K562 (cell line): ENCODE results near the gene ATP6V1G2. TPM values are rescaled to one million over a fixed set of nuclear protein-coding genes. Genes with fewer than 3 reads are reported as not detected.

Experiments used
- CXXC5 ChIP-seq: fragments of 250-450 bp; sonication (Bioruptor Pico); IDR thresholded peaks from 2 replicates; pipeline ENCODE4 v1.8.0; 2022; ENCODE audit warnings: inconsistent platforms, mild to moderate bottlenecking, moderate library complexity
- IFI16 ChIP-seq: fragments of 250-450 bp; sonication (Bioruptor Pico); IDR thresholded peaks from 2 replicates; pipeline ENCODE4 v2.1.2; 2022; ENCODE audit warnings: mild to moderate bottlenecking, inconsistent platforms
- JUN ChIP-seq, 2 experiments: sonication (generic) in 1 of 2; formaldehyde crosslinking in 1 of 2; IDR thresholded peaks; 2 replicates each; pipeline versions ENCODE4 v1.6.1 to v1.8.0; 2012 to 2022; ENCODE audit warnings: borderline replicate concordance in 2 of 2, mild to moderate bottlenecking in 2 of 2, improper control_type of control experiment in 1 of 2, low read depth in 1 of 2, low read length in 1 of 2, missing genetic modification reagents in 1 of 2
- NFE2 ChIP-seq: IDR thresholded peaks from 2 replicates; pipeline ENCODE4 v1.6.1; 2014; ENCODE audit warnings: antibody characterized with exemption, low read depth
- POLR2AphosphoS2 ChIP-seq: IDR thresholded peaks from 2 replicates; pipeline ENCODE4 v1.6.1; 2012; ENCODE audit warnings: low read length, improper control_type of control experiment
- RB1 ChIP-seq: fragments of 450-650 bp; IDR thresholded peaks from 2 replicates; pipeline ENCODE4 v1.6.1; 2017; ENCODE audit warnings: low read depth, mild to moderate bottlenecking
- SMARCE1 ChIP-seq: fragments of 450-650 bp; IDR thresholded peaks from 2 replicates; pipeline ENCODE4 v1.7.1; 2016; ENCODE audit warnings: mild to moderate bottlenecking
- TGIF2 ChIP-seq: sonication (generic); formaldehyde crosslinking; IDR thresholded peaks from 2 replicates; pipeline ENCODE4 v1.8.1; 2022; ENCODE audit warnings: mild to moderate bottlenecking, missing genetic modification reagents, moderate library complexity
- YY1 ChIP-seq, 3 experiments: IDR thresholded peaks; 2 replicates each; pipeline ENCODE4 v1.6.1; 2011; ENCODE audit warnings: low read length in 2 of 3, mild to moderate bottlenecking in 2 of 3, moderate library complexity in 2 of 3, borderline replicate concordance in 1 of 3, control low read depth in 1 of 3, low read depth in 1 of 3; ENCODE audit not compliant: insufficient read depth in 3 of 3, insufficient replicate concordance in 2 of 3, control insufficient read depth in 1 of 3, insufficient read length in 1 of 3; ENCODE audit errors: extremely low read depth in 1 of 3
- ZNF174 ChIP-seq: fragments of 250-450 bp; sonication (Bioruptor Pico); IDR thresholded peaks from 2 replicates; pipeline ENCODE4 v1.4.0; 2020; ENCODE audit warnings: mild to moderate bottlenecking
- ZNF695 ChIP-seq: fragments of 450-650 bp; formaldehyde crosslinking; IDR thresholded peaks from 2 replicates; pipeline ENCODE4 v1.4.0; 2020; ENCODE audit warnings: mild to moderate bottlenecking, moderate library complexity
- ZNF785 ChIP-seq: fragments of 250-450 bp; sonication (Bioruptor Pico); IDR thresholded peaks from 2 replicates; pipeline ENCODE4 v1.4.0; 2020; ENCODE audit warnings: mild to moderate bottlenecking
- polyA plus RNA-seq, 8 experiments: library from polyadenylated mRNA; depleted of rRNA in 4 of 8; stranded (reverse) in 5 of 8; unstranded in 3 of 8; fragments of >200 nt; fragmentation: Nextera tagmentation in 2 of 8; fragmentation: Illumina TruSeq in 1 of 8; extraction: Ambion mirVana in 2 of 8; extraction: Trizol in 1 of 8; gene quantifications; 2 replicates each; pipeline versions ENCODE4 v1.2.1 to v1.2.3, GENCODE V29; 2011 to 2014; ENCODE audit warnings: inconsistent platforms in 1 of 8, missing spikeins in 1 of 8
- total RNA-seq, 7 experiments: library from RNA; depleted of rRNA in 6 of 7; stranded (reverse); fragments of >200 nt in 6 of 7; fragmentation: Illumina TruSeq in 2 of 7; extraction: Trizol in 2 of 7; gene quantifications; 2 replicates each; pipeline versions ENCODE4 v1.2.1 to v1.2.3, GENCODE V29; 2011 to 2021; ENCODE audit warnings: low replicate concordance in 1 of 7
- TF ChIP-seq, protein P1 (sequence below): fragments of 200-800 bp; sonication (Bioruptor generic); IDR thresholded peaks from 2 replicates; pipeline ENCODE4 v1.6.1; 2016; ENCODE audit warnings: missing genetic modification characterization, missing compliant biosample characterization
- TF ChIP-seq, protein P2 (sequence below), 2 experiments: fragments of 200-800 bp in 1 of 2; sonication (Bioruptor generic) in 1 of 2; sonication (generic) in 1 of 2; formaldehyde crosslinking in 1 of 2; IDR thresholded peaks in 1 of 2; conservative IDR thresholded peaks in 1 of 2; 2 replicates each; pipeline versions ENCODE4 v1.5.0 to v1.6.1; 2016 to 2020; ENCODE audit warnings: missing compliant biosample characterization in 1 of 2, missing genetic modification characterization in 1 of 2, missing genetic modification reagents in 1 of 2
- TF ChIP-seq, protein P3 (sequence below): IDR thresholded peaks from 2 replicates; pipeline ENCODE4 v1.6.1; 2014; ENCODE audit warnings: antibody characterized with exemption
- TF ChIP-seq, protein P4 (sequence below), 2 experiments: fragments of 450-650 bp; IDR thresholded peaks; 2 replicates each; pipeline ENCODE4 v1.6.1; 2016

ATP6V1G2 gene
- total and polyA plus RNA-seq, 9 of the 15 experiments (the other 6 are each of a cell fraction or from before 2014, with no cell fraction given), result 0.14 to 1.5 (median 0.33) TPM

DNA sequence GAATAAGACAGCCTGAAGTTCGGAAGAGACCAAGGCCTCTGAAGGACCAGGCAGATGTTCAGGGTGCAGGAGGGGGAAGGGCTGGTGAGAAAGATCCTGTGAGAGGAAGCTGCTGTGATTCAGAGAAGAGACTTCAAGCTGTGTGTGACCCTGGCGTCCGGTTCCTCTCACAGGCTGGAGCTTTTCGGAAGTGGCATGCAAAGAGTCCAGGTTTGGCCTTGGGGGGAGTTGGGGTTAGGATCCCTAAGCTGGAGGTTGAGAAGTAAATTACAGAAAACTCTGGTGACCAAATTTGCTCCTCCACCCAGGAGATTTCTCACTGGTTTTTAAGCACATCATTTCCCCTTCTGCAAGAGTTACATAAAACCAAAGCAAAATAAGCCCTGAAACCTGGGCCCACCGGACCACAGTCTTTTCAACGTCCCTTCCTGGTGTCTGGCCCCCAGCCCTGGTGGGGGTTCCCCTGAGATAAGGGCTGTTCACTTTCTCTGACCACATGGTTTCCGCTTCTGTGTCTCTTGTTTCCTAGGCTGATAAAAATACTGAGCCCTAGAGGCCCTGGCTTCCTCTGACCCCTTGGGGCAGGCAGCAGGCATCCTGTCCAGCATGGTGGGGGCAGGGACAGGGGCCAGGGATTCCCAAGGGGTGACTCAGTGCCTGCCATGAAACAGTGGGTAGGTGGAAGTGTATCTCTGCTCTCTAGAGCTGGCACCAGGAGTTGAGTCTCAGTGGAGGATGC is 13.7 kb upstream of the ATP6V1G2 start (continued):
- TF ChIP-seq, protein P1, sequence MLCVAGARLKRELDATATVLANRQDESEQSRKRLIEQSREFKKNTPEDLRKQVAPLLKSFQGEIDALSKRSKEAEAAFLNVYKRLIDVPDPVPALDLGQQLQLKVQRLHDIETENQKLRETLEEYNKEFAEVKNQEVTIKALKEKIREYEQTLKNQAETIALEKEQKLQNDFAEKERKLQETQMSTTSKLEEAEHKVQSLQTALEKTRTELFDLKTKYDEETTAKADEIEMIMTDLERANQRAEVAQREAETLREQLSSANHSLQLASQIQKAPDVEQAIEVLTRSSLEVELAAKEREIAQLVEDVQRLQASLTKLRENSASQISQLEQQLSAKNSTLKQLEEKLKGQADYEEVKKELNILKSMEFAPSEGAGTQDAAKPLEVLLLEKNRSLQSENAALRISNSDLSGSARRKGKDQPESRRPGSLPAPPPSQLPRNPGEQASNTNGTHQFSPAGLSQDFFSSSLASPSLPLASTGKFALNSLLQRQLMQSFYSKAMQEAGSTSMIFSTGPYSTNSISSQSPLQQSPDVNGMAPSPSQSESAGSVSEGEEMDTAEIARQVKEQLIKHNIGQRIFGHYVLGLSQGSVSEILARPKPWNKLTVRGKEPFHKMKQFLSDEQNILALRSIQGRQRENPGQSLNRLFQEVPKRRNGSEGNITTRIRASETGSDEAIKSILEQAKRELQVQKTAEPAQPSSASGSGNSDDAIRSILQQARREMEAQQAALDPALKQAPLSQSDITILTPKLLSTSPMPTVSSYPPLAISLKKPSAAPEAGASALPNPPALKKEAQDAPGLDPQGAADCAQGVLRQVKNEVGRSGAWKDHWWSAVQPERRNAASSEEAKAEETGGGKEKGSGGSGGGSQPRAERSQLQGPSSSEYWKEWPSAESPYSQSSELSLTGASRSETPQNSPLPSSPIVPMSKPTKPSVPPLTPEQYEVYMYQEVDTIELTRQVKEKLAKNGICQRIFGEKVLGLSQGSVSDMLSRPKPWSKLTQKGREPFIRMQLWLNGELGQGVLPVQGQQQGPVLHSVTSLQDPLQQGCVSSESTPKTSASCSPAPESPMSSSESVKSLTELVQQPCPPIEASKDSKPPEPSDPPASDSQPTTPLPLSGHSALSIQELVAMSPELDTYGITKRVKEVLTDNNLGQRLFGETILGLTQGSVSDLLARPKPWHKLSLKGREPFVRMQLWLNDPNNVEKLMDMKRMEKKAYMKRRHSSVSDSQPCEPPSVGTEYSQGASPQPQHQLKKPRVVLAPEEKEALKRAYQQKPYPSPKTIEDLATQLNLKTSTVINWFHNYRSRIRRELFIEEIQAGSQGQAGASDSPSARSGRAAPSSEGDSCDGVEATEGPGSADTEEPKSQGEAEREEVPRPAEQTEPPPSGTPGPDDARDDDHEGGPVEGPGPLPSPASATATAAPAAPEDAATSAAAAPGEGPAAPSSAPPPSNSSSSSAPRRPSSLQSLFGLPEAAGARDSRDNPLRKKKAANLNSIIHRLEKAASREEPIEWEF (CRISPR knock-in tag), result no peak
- TF ChIP-seq IFI16 (CRISPR knock-in tag) (no peak), YY1 (IDR thresholded peaks at IDR 0.05; ENCODE audit: borderline replicate concordance in 1 of 3, control insufficient read depth in 1 of 3, extremely low read depth in 1 of 3, insufficient read depth in 3 of 3, insufficient read length in 1 of 3, insufficient replicate concordance in 2 of 3, low read depth in 1 of 3, low read length in 2 of 3) (peak in 1 of 3 experiments; percentile 54), RB1 (no peak), SMARCE1 (peak; percentile 73; the same call in 1 of the 2 replicates), ZNF785 (CRISPR knock-in tag) (no peak), TGIF2 (CRISPR knock-in tag) (no peak), CXXC5 (CRISPR knock-in tag) (peak; percentile 61), JUN (IDR thresholded peaks at IDR 0.05; ENCODE audit: borderline replicate concordance, low read depth, low read length) (peak; percentile 86), JUN (CRISPR knock-in tag; IDR thresholded peaks at IDR 0.05; ENCODE audit: borderline replicate concordance) (no peak), ZNF695 (CRISPR knock-in tag) (no peak), NFE2 (peak; percentile 21; the same call in 1 of the 2 replicates), POLR2AphosphoS2 (peak; percentile 68; the same call in 1 of the 2 replicates), ZNF174 (no peak)
- TF ChIP-seq, protein P2, sequence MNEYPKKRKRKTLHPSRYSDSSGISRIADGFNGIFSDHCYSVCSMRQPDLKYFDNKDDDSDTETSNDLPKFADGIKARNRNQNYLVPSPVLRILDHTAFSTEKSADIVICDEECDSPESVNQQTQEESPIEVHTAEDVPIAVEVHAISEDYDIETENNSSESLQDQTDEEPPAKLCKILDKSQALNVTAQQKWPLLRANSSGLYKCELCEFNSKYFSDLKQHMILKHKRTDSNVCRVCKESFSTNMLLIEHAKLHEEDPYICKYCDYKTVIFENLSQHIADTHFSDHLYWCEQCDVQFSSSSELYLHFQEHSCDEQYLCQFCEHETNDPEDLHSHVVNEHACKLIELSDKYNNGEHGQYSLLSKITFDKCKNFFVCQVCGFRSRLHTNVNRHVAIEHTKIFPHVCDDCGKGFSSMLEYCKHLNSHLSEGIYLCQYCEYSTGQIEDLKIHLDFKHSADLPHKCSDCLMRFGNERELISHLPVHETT (CRISPR knock-in tag; conservative IDR thresholded peaks at IDR 0.05 in 1 of 2, IDR thresholded peaks at IDR 0.05 in 1 of 2), result peak in 1 of 2 experiments; percentile 49; a peak in 1 of 4 replicates
- TF ChIP-seq, protein P3, sequence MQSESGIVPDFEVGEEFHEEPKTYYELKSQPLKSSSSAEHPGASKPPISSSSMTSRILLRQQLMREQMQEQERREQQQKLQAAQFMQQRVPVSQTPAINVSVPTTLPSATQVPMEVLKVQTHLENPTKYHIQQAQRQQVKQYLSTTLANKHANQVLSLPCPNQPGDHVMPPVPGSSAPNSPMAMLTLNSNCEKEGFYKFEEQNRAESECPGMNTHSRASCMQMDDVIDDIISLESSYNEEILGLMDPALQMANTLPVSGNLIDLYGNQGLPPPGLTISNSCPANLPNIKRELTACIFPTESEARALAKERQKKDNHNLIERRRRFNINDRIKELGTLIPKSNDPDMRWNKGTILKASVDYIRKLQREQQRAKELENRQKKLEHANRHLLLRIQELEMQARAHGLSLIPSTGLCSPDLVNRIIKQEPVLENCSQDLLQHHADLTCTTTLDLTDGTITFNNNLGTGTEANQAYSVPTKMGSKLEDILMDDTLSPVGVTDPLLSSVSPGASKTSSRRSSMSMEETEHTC, result peak; percentile 43; the same call in 1 of the 2 replicates
- TF ChIP-seq, protein P4, sequence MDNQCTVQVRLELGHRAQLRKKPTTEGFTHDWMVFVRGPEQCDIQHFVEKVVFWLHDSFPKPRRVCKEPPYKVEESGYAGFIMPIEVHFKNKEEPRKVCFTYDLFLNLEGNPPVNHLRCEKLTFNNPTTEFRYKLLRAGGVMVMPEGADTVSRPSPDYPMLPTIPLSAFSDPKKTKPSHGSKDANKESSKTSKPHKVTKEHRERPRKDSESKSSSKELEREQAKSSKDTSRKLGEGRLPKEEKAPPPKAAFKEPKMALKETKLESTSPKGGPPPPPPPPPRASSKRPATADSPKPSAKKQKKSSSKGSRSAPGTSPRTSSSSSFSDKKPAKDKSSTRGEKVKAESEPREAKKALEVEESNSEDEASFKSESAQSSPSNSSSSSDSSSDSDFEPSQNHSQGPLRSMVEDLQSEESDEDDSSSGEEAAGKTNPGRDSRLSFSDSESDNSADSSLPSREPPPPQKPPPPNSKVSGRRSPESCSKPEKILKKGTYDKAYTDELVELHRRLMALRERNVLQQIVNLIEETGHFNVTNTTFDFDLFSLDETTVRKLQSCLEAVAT (IDR thresholded peaks at IDR 0.05), result no peak
